Measurements from ENCODE around the gene DLGAP4.

DLGAP4 gene

DNA sequence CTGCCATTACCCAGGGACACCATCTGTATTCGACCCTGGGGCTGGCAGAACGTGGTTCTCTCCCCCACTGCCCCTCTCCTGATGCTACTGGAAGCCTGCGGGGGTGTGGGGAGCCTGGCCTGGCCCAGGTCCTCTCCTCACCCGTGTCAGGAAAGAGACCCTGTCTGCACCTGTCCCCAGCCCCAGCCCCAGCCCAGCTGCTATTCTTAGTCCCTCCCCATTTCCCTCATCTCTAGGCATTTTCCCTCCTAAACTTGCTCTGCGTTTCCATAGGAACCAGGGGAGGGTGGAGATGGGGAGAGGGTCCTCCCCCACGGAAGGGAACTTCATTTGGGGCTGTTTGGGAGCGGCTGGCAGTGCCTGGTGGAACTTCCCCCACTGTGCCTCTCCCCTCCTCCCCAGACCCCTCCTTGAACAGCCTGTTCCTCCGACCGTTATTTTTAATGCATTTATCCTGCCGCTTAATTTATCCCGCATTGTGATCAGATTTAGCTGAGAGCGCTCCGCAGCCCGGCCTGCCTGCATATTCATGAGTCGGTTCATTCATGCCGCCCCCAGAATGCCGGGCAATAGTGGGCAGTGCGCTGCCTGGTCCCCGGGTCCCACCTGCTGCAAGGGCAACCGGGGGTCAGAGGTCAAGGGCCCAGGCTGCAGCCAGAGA, 31.8 kb upstream of the DLGAP4 start:
- H3K9ac ChIP-seq (ENCODE audit: low read length): no peak overlapping the region
- no peak overlapping the region for H2AFZ ChIP-seq (ENCODE audit: low read depth, low read length, severe bottlenecking)
- no peaks in the 10 kb centered on the region for H3K27me3 ChIP-seq (ENCODE audit: low read length)
- no peak overlapping the region for H3K27ac ChIP-seq (ENCODE audit: low read depth, low read length)
- H3K4me3 ChIP-seq (ENCODE audit: insufficient read depth, low read length, poor library complexity, severe bottlenecking): no peak overlapping the region
- no peaks in the 10 kb centered on the region for H3K79me2 ChIP-seq (ENCODE audit: insufficient read depth, low read length)
- no peaks in the 10 kb centered on the region for H3F3A ChIP-seq (ENCODE audit: insufficient read depth)
- no peaks in the 10 kb centered on the region for H3K9me3 ChIP-seq (ENCODE audit: insufficient read depth, low read length)
- TF ChIP-seq EZH2phosphoT487 (conservative IDR thresholded peaks at IDR 0.05; ENCODE audit: low read length): no peak
- H3K4me2 ChIP-seq (ENCODE audit: low read depth, low read length, poor library complexity, severe bottlenecking): no peak overlapping the region
- H3K9me2 ChIP-seq (replicated peaks; ENCODE audit: insufficient read depth, low read length): no peaks in the 10 kb centered on the region
- H4K20me1 ChIP-seq (ENCODE audit: low read depth, low read length): no peaks in the 10 kb centered on the region
- H3K36me3 ChIP-seq (ENCODE audit: low read length): no peaks in the 10 kb centered on the region

DNA sequence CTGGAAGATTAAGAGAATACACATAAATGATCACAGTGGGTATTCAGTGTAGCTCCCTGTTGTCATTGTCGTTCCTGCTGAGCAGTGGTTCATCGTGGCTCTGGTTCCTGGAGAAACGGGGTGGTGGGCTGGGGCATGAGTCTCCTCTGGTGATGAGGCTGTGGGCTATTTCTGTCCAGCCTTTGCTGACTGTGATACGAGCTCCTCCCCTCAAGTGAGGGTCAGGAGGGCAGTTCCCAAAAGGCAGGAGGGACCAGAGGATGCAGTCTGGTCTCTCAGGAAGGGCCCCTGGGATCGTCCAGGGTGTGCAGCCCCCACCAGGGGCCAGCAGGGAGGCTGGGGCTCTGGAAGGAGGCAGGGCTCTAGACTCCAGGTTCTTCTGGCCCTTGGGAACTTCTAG, 31.1 kb upstream of the DLGAP4 start:
- Histone ChIP-seq H3K9ac (ENCODE audit: low read length) (no peak overlapping the region), H3K9me2 (replicated peaks; ENCODE audit: insufficient read depth, low read length) (no peaks in the 10 kb centered on the region), H3K9me3 (ENCODE audit: insufficient read depth, low read length) (no peaks in the 10 kb centered on the region), H3K27ac (ENCODE audit: low read depth, low read length) (no peak overlapping the region), H3K36me3 (ENCODE audit: low read length) (no peaks in the 10 kb centered on the region), H2AFZ (ENCODE audit: low read depth, low read length, severe bottlenecking) (no peak overlapping the region), H3K4me3 (ENCODE audit: insufficient read depth, low read length, poor library complexity, severe bottlenecking) (no peak overlapping the region), H3K27me3 (ENCODE audit: low read length) (no peaks in the 10 kb centered on the region), H3K4me2 (ENCODE audit: low read depth, low read length, poor library complexity, severe bottlenecking) (no peak overlapping the region), H3F3A (ENCODE audit: insufficient read depth) (no peaks in the 10 kb centered on the region), H3K79me2 (ENCODE audit: insufficient read depth, low read length) (no peaks in the 10 kb centered on the region), H4K20me1 (ENCODE audit: low read depth, low read length) (no peaks in the 10 kb centered on the region)
- TF ChIP-seq, protein P1, sequence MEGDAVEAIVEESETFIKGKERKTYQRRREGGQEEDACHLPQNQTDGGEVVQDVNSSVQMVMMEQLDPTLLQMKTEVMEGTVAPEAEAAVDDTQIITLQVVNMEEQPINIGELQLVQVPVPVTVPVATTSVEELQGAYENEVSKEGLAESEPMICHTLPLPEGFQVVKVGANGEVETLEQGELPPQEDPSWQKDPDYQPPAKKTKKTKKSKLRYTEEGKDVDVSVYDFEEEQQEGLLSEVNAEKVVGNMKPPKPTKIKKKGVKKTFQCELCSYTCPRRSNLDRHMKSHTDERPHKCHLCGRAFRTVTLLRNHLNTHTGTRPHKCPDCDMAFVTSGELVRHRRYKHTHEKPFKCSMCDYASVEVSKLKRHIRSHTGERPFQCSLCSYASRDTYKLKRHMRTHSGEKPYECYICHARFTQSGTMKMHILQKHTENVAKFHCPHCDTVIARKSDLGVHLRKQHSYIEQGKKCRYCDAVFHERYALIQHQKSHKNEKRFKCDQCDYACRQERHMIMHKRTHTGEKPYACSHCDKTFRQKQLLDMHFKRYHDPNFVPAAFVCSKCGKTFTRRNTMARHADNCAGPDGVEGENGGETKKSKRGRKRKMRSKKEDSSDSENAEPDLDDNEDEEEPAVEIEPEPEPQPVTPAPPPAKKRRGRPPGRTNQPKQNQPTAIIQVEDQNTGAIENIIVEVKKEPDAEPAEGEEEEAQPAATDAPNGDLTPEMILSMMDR (IDR thresholded peaks at IDR 0.05; ENCODE audit: insufficient read depth, low read length, poor library complexity, severe bottlenecking): no peak
- TF ChIP-seq EZH2phosphoT487 (conservative IDR thresholded peaks at IDR 0.05; ENCODE audit: low read length): no peak

DNA sequence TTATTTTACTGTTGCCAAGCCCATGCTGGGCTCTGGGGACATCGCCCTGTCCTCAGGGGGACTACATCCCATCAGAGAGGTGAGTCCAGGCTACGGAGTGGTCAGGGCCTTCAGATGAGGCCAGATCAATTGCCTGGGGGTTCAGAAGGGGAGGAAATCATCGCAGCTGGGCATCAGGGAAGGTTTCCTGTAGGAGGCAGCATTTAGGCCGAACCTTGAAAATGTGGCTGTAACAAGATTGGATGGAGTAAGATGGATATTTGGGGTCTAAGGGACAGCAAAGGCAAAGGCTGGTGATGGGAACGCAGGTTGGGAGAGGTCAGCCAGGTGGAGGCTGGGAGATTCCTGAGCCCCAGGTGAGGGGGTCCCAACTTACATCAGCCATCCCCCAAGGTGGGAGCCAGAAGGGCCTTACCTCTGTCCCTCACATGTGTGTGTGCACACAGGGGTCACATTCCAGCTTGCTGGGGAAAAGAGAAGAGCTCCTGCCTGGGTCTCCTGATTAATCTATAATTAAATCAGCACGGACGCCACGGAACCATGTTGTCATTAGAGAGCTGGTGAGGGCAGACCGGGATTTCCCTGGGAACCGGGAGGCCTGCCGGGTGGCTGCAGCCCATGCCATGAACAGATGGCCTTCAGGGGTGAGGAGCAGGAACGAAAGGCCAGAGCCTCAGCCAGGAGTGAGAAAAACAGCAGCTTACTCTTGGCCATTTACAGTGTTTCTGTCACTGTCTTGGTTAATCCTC, 30.5 kb upstream of the DLGAP4 start:
- no peaks in the 10 kb centered on the region for H3K79me2 ChIP-seq (ENCODE audit: insufficient read depth, low read length)
- no peak overlapping the region for H2AFZ ChIP-seq (ENCODE audit: low read depth, low read length, severe bottlenecking)
- TF ChIP-seq, protein P1 (IDR thresholded peaks at IDR 0.05; ENCODE audit: insufficient read depth, low read length, poor library complexity, severe bottlenecking): no peak
- no peak for TF ChIP-seq EZH2phosphoT487 (conservative IDR thresholded peaks at IDR 0.05; ENCODE audit: low read length)
- no peaks in the 10 kb centered on the region for H3K36me3 ChIP-seq (ENCODE audit: low read length)
- H3K9ac ChIP-seq (ENCODE audit: low read length): no peak overlapping the region
- H3K27ac ChIP-seq (ENCODE audit: low read depth, low read length): no peak overlapping the region
- H3K9me2 ChIP-seq (replicated peaks; ENCODE audit: insufficient read depth, low read length): no peaks in the 10 kb centered on the region
- no peak overlapping the region for H3K4me3 ChIP-seq (ENCODE audit: insufficient read depth, low read length, poor library complexity, severe bottlenecking)
- H3F3A ChIP-seq (ENCODE audit: insufficient read depth): no peaks in the 10 kb centered on the region
- no peaks in the 10 kb centered on the region for H4K20me1 ChIP-seq (ENCODE audit: low read depth, low read length)
- no peaks in the 10 kb centered on the region for H3K9me3 ChIP-seq (ENCODE audit: insufficient read depth, low read length)
- H3K27me3 ChIP-seq (ENCODE audit: low read length): no peaks in the 10 kb centered on the region
- H3K4me2 ChIP-seq (ENCODE audit: low read depth, low read length, poor library complexity, severe bottlenecking): no peak overlapping the region

DNA sequence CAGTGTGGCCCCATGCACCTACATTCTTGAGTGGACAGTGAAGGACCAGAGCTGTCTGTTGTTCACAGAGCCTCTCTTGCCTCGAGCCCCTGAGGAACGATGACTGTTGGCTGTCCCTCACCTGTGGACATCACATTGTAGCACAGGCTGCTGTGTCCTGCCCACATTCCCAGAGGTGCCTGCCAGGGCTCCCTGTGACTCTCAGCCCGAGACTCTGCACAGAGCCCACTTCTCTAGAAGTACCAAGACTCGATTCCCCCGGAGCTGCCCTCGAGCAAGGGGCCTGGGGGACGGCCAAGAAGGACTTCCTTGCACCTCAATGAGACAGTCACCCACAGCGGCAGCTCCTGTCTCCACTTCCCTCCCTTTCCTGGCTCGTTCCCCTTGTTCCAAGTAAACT, 28.6 kb upstream of the DLGAP4 start:
- H3K9me2 ChIP-seq (replicated peaks; ENCODE audit: insufficient read depth, low read length): no peaks in the 10 kb centered on the region
- TF ChIP-seq, protein P1 (IDR thresholded peaks at IDR 0.05; ENCODE audit: insufficient read depth, low read length, poor library complexity, severe bottlenecking): no peak
- no peak for TF ChIP-seq EZH2phosphoT487 (conservative IDR thresholded peaks at IDR 0.05; ENCODE audit: low read length)
- no peak overlapping the region for H3K4me2 ChIP-seq (ENCODE audit: low read depth, low read length, poor library complexity, severe bottlenecking)

More for the DNA sequence above, 28.6 kb upstream of the DLGAP4 start:
- Histone ChIP-seq H3K27me3 (ENCODE audit: low read length) (no peaks in the 10 kb centered on the region), H3K27ac (ENCODE audit: low read depth, low read length) (no peak overlapping the region), H3K36me3 (ENCODE audit: low read length) (no peaks in the 10 kb centered on the region), H3F3A (ENCODE audit: insufficient read depth) (no peaks in the 10 kb centered on the region), H2AFZ (ENCODE audit: low read depth, low read length, severe bottlenecking) (no peak overlapping the region), H3K4me3 (ENCODE audit: insufficient read depth, low read length, poor library complexity, severe bottlenecking) (no peak overlapping the region), H3K9me3 (ENCODE audit: insufficient read depth, low read length) (no peaks in the 10 kb centered on the region), H4K20me1 (ENCODE audit: low read depth, low read length) (no peaks in the 10 kb centered on the region), H3K79me2 (ENCODE audit: insufficient read depth, low read length) (no peaks in the 10 kb centered on the region), H3K9ac (ENCODE audit: low read length) (no peak overlapping the region)
